Stimulated activated CD8-positive, alpha-beta memory T cell treated with anti-CD3 and anti-CD28 coated beads, Interleukin-12 subunit alpha, Interleukin-12 subunit beta, amount 100 ng/mL, for 24 hours (primary cell): Measurements from ENCODE around the gene CNTLN.
"Not testable (repeated sequence)": the region's sequence is repeated elsewhere in the genome, so short reads cannot be mapped to it uniquely, and the experiment has no call there.

Experiments used
- DNase-seq: peaks from one replicate; pipeline ENCODE4 v3.0.0-alpha.2; 2020; ENCODE audit errors: extremely low read depth

CNTLN gene

DNA sequence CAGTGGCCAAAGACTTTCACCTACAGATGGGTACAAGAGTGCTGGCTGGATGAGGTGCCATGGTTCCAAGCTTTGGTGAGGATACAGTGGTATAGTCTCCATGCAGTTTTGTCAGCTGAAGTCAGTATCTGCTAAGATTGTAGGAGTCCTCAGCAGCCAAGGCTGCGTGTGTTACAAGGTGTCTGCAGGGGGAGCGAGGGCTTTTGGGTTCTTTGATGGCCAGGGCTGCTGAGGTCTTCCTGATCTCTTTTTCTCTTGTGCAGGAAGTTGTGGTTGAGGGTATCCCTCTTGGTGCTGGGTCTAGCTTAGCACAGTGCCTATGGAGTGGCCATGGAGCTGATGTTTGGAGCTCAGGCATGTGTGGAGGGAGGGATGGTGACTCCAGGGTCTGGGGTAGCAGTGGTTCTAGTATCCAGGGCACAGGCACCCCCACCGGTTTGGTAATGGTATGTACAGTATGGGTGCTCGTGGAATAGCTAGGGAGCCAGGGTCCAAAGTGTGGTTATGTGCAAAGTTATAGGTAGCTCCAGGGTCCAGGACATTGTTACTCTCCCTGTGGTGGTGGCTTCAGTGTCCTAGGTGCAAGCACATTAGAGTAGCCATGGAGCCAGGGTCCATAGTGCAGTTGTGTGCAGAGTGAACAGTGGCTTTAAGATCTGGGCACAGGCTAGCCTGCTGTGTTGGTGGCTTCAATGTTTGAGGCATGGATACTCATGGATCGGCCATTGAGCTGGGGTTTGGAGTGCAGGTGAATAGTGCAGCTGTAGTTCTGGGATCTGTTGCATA lies 36.7 kb downstream of the CNTLN start:
- DNase-seq: no peak

DNA sequence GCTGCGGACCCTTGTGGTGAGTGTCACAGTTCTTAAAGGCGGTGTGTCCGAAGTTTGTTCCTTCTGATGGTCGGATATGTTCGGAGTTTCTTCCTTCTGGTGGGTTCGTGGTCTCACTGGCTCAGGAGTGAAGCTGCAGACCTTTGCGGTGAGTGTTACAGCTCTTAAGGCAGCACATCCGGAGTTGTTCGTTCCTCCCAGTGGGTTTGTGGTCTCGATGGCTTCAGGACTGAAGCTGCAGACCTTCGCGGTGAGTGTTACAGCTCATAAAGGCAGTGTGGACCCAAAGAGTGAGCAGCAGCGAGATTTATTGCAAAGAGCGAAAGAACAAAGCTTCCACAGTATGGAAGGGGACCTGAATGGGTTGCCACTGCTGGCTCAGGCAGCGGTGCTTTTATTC lies 42.7 kb downstream of the CNTLN start:
- not testable (repeated sequence) for DNase-seq

DNA sequence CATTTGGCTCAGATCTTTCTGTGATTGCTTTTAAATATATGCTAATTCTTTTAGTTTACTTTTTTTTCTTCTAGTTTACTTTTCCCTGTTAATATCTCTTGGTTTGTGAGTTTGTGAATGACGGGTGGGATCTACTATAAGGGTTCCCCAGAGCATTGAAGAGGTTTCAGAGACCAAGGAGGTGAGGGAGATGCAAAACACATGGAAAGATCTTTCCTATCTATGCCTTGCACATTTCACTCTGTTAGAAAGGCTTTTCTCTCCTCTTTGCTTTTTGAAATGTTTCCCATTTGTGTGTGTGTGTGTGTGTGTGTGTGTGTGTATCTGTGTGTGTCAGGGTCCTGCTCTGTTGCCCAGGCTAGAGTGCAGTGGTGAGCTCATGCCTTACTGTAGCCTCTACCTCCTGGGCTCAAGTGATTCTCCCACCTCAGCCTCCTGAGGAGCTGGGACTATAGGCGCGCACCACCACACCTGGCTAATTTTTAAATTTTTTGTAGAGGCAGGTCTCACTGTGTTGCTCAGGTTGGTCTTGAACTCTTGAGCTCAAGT lies 50.7 kb downstream of the CNTLN start:
- no peak for DNase-seq

DNA sequence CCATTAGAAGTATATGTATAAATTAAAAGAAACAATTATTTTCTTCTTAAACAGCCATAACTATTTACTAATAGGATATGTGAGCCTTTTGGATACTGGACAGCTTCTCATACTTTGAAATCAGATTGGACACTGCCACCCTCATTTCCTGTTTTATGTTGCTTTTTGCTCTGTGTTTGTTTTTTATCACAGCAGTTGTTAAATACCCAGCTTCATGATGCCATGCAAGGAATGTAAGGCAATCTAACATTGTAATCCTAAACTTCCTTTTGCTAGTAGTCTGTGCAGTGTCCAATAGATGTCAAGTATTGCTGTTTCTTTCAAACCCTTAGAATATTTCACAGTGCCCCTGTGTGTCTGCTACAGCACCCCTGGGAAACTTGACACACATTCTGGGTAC lies 56.2 kb downstream of the CNTLN start:
- no peak for DNase-seq

DNA sequence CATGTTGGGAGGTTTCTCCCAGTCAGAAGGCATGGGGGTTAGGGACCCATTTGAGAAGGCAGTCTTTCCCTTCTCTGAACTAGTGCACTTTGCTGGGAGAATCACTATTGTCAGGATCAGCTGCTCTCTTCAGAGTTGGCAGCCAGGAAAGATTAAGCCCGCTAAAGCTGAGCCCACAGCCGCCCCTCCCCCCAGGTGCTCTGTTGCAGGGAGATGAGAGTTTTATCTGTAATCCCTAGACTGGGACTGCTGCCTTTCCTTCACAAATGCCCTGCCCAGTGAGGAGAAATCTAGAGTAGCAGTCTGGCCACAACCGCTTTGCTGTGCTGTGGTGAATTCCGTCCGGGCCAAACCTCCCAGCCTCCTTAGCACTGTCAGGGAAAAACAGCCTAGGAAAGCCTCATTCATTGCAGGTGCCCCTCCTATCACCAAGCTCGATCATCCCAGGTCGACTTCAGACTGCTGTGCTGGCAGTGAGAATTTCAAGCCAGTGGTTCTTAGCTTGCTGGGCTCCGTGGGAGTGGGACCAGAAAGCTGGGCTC lies 69.8 kb downstream of the CNTLN start:
- no peak for DNase-seq

DNA sequence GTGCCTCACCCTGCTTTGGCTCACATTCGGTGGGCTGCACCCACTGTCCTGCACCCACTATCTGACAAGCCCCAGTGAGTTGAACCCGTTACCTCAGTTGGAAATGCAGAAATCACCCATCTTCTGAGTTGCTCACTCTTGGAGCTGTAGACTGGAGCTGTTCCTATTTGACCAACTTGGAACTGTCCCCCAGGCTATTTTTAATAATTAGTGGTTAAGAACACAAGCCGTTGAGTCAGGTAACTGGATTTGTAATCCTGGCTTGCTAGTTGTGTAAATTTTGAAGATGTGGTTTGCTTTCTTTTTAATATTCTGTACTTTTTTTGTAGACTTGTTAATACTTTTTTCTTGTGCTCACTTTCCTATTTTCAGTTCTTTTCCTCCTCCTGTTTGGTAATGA lies 81.2 kb downstream of the CNTLN start:
- no peak for DNase-seq

DNA sequence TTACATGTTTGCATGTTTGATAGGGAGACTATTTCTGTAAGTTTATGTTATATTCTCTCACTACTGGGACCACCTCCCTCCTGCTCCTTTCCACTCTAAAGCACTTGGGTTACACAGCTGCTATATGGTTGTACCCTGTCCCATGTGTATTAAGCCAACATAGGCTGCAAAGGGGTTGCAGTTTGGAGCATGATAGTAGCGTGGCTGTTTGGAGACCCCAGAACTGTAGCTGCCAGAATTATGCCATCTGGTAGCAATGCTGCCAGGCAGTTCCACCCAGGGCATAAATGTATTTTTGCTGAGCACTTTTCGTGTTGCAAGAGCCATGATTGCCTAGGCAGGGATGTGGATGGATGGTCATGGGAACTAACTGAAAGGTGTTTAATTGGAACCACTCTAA lies 81.8 kb downstream of the CNTLN start:
- no peak for DNase-seq

DNA sequence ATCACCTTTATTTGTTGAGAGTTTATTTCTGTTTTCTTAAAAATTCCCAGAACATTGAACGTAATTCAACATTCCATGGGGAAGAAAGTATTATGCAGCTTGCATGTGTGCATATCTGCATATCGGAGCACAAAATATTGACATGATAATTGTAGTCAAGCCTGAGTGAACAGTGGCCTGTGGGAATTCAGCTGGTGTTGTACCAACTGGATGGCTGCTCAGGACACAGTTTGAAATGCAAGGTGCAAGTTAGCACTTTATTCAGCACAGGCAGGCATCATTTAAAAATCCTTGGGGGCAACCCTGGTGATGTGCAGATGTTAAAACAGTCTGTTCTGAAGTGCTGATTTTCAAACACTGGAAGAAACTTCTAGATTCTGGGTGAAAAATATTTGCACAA lies 82.4 kb downstream of the CNTLN start:
- DNase-seq: no peak

DNA sequence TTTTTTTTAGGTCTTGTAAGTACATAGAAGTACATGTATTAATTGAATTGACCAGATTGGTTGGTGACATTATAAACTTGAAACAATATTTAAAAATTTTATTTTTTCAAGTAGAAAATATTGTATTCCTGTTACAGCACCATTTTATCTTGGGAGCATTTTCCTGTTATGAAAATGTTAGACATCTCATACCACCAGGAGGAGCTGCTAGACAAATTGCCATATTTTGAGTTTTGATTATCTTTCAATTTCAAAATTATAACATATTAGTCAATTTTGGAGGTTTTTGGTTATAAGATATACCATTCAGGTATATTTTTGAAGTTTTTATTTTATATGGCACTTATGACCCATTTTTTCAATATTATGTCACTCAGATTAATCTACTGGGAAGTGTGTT lies 84.4 kb downstream of the CNTLN start:
- DNase-seq: no peak

DNA sequence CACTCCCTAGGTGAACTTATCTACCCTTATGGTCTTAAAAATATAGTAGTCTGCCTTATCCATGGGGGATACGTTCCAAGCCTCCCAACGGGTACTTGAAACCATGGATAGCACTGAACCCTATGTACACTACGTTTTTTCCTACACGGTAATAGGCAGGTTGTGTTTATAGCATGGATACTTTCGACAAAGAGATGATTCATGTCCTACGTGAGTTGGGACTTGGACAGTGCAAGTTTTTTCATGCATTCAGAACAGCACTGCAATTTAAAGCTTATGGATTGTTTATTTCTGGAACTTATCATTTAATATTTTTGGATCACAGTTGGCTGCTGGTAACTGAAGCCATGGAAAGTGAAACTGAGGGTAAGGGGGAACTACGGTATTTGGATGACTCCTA lies 88.1 kb downstream of the CNTLN start:
- no peak for DNase-seq

DNA sequence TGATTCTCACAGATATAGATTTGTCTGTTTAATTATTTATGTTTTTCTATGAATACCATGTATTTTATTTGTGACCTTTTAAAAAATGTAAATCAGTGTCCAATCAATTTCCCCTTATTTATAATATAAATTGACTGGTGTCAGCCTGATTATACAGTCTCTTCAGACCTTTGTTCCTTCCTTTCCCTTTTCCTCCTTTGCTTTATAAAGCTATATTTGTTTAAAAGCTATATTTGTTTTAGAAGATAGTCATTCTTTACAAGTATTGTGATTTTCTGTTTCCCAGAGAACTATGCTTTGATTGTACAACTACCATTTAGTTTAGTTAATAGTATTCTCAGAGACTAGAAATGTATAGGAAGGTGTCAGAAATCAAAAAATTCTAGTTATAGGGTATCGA lies 90.6 kb downstream of the CNTLN start:
- DNase-seq: no peak

DNA sequence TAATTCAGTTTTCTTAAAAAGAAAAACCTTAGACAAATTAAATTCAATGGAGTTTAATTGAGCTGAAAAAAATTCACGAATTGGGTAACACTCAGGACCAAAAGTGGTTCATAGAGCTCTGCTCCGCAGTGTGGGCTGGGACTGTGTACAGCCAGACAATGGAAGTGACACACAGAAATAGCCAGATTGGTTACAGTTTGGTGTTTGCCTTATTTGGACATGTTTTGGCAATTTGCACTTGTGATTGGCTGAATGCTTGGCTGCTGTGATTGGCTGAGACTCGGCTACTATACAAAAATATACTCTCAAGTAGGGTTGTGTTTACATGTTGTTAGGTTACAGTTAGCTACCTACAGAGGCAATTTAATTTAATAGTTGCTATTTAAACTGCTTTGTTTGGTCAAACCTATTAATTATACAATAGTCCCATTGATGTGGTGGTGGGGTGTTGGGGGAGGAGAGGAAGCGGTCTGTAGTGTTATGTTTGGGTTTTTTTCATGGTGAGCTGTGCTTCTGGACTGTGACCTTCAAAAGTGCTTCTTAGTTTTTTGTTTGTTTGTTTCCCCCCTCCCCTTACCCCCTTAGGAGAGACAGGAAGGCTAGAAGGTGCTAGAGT lies 95.2 kb downstream of the CNTLN start:
- DNase-seq: no peak

DNA sequence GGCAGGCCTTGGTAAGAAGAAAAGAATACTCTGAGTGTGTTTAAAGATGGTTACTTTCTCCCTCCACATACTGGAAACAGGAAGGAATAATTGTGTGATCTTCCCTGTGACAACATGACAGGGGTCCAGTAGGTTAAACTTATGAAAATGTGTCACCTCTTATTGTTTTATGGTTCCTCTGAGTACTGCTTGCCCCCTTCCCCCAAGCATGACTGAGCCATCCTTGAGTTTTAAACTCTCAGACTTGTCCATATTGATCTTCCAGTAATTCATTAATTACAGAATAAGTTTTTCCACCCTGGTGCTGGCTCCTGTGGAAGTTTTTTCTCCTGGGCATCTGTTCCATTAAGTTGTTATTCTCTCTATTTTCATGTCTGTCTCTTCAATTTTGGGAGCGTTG lies 95.8 kb downstream of the CNTLN start:
- DNase-seq: no peak

DNA sequence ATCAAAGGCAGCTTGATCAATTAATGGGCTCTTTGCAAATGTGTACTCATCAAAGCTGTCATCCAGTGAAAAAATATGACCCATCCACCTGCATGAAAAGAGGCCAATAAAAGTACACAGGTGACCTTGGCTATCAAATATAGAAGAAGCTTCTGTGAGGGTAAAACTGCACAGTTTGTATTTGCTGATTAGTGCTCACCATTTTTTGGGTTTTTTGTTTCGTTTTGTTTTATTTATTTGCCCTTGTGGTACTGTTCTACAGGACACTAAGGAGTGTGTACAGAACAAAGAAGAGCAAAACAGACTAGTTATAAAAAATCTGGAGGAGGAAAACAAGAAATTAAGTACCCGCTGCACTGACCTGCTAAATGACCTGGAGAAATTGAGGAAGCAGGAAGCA lies 101.3 kb downstream of the CNTLN start:
- DNase-seq: no peak

DNA sequence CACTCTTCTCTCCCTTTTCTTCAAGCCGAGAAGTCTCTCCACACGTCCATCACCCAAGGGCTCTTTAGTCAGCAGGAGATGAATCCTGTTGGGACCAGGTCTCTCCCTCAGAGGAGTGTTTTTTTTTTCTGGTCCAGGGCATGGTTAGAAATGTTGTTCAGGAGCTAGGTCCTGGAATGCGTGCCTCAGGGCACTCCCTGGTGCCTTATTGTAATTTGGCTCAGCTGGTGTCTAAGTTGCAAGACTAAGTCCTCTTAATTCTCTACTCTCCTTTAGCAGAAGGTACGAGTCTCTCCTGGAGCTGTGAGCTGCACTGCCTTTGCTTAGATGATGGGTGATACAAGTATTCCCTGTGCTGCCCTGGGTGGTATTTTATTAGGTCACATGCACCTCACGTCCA lies 111.9 kb downstream of the CNTLN start:
- DNase-seq: no peak

DNA sequence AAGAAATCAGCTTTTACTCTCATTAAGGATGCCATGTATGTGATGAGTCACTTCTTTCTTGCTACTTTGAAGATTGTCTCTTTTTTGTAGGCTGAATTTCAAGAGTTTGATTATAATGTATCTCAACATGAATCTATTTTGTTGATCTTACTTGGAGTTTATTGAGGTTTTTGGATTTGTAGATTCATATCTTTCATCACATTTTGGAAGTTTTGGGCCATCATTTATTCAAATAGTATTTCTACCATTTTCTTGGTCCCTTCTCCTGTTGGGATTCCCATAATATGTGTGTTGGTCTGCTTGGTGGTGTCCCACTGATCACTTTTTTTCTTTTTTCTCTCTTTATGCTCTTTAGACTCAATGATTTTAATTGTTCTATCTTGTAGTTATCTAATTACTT lies 116.3 kb downstream of the CNTLN start:
- no peak for DNase-seq

DNA sequence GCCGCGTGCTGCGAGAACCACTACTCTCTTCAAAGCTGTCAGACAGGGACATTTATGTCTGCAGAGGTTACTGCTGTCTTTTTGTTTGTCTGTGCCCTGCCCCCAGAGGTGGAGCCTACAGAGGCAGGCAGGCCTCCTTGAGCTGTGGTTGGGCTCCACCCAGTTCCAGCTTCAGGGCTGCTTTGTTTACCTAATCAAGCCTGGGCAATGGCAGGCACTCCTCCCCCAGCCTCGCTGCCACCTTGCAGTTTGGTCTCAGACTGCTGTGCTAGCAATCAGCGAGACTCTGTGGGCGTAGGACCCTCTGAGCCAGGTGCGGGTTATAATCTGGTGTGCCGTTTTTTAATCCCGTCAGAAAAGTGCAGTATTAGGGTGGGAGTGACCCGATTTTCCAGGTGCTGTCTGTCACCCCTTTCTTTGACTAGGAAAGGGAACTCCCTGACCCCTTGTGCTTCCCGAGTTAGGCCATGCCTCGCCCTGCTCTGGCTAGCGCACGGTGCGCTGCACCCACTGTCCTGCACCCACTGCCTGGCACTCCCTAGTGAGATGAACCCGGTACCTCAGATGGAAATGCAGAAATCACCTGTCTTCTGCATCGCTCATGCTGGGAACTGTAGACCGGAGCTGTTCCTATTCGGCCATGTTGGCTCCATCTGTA lies 133.8 kb downstream of the CNTLN start:
- not testable (repeated sequence) for DNase-seq

DNA sequence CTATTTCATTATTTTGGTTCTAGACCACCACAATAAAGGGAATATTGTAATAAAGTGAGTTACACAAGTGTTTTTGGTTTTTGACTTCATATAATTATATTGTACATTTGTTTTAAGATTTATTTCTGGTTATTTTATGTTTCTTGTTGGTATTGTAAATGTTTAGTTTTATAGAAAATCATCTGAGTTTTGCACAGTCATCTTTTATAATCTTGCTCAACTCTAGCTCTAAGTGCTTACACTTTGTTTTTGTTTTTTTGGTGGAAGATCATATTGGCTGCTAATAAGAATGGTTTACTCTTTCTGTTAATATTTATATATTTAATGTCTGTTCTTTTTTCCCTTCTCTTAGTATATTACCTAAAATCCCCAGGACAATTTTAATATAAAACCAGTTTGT lies 135.0 kb downstream of the CNTLN start:
- DNase-seq: no peak

DNA sequence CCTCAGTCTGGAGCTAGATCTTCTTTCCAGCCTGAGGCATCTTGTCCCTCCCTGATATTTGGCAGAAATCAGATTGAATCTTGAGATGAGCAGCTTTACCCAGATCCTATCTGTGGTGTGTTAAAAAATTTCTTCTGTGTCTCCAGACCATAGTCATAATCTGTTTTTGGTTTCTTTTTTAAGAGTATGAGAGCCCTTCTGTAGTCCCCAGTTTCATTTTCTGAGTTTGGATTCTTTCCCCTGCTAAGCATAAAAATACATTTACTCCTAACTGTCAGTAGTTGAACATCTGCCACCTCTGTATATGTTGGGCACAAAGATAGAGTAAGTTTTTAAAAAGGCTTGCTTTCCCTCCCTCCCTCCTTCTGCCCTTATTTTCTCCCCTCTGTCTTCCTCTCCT lies 137.7 kb downstream of the CNTLN start:
- DNase-seq: no peak

DNA sequence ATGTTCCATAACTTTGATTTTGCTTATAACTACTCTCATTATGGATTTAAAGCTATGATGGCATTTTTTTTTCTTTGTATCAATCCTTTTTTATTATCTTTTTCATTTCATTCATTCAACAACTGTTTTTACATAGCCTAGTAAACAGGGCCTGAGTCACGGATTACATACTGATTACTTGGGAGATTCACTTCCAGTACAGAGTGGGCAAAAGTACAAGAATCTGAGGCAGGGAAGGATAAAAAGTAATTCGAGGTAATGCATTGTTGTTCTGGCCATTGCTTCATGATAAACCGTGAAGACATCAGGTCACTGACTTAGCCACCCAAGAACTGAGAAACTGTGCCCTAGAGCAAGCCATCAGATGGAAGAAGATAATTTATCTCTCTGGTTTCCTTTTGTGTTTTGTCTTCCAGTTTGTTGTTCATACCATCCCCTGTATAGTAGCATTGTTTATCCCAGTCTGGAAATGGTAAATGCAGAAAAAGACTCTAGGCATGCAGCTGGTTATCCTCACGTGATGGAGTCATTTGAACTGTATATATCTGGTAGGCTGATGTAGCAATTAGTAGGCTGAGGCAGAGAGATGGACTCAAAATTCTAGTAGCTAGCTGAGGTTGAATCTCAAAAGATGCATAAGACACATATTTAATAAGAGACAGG lies 145.6 kb downstream of the CNTLN start:
- no peak for DNase-seq

DNA sequence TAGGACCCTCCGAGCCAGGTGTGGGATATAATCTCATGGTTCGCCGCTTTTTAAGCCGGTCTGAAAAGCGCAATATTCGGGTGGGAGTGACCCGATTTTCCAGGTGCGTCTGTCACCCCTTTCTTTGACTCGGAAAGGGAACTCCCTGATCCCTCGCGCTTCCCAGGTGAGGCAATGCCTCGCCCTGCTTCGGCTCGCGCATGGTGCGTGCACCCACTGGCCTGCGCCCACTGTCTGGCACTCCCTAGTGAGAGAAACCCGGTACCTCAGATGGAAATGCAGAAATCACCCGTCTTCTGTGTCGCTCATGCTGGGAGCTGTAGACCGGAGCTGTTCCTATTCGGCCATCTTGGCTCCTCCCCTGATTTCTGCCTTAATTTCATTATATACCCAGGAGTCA lies 155.8 kb downstream of the CNTLN start:
- DNase-seq: not testable (repeated sequence)

DNA sequence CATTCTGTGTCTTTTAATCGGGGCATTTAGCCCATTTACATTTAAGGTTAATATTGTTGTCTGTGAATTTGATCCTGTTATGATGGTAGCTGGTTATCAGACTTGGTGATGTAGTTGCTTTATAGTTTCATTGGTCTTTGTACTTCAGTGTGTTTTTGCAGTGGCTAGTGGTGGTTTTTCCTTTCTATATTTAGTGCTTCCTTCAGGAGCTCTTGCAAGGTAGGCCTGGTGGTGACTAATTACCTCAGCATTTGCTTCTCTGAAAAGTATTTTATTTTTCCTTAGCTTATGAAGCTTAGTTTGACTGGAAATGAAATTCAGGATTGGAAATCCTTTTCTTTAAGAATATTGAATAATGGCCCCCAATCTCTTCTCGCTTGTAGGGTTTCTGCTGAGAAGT lies 156.9 kb downstream of the CNTLN start:
- DNase-seq: no peak
